UCSD-AML1 (cell line): ENCODE results near the gene CPA5.
"Not testable (repeated sequence)": the region's sequence is repeated elsewhere in the genome, so short reads cannot be mapped to it uniquely, and the experiment has no call there.

Source experiments
- DNase-seq: peaks from one replicate; lab custom pipeline; 2025; ENCODE audit not compliant: unreplicated experiment; lab: John Stamatoyannopoulos, UW

CPA5 gene

GRCh38 chr7:130344271-130344866 lies at the start of gene CPA5:
Gene CPA5, plus strand, starts transcription at chr7:130344816. Its CDS starts 1,670 bp downstream, at chr7:130346486.
- no peak for DNase-seq

- no peak for DNase-seq
Measured at GRCh38 chr7:130296221-130296951, 48.2 kb upstream of the CPA5 start.

- no peak for DNase-seq
Measured at GRCh38 chr7:130297628-130298543, 46.7 kb upstream of the CPA5 start.

GRCh38 chr7:130298544-130299326 lies 45.9 kb upstream of the CPA5 start:
- DNase-seq = no peak

- DNase-seq = no peak
Measured at GRCh38 chr7:130299866-130300265, 44.8 kb upstream of the CPA5 start.

- DNase-seq = no peak
Measured at GRCh38 chr7:130301501-130302020, 43.1 kb upstream of the CPA5 start.

GRCh38 chr7:130302649-130303048 lies 42.0 kb upstream of the CPA5 start:
- no peak for DNase-seq

- no peak for DNase-seq
Measured at GRCh38 chr7:130303127-130303526, 41.5 kb upstream of the CPA5 start.

- DNase-seq = no peak
Measured at GRCh38 chr7:130303551-130303950, 41.1 kb upstream of the CPA5 start.

GRCh38 chr7:130303982-130304381 lies 40.6 kb upstream of the CPA5 start:
- DNase-seq = no peak

- no peak for DNase-seq
Measured at GRCh38 chr7:130304878-130305277, 39.7 kb upstream of the CPA5 start.

- no peak for DNase-seq
Measured at GRCh38 chr7:130305433-130306042, 39.1 kb upstream of the CPA5 start.

- DNase-seq = no peak
Measured at GRCh38 chr7:130309986-130310385, 34.6 kb upstream of the CPA5 start.

GRCh38 chr7:130314305-130314704 lies 30.3 kb upstream of the CPA5 start:
- no peak for DNase-seq

- no peak for DNase-seq
Measured at GRCh38 chr7:130319541-130319940, 25.1 kb upstream of the CPA5 start.

GRCh38 chr7:130321542-130322229 lies 22.9 kb upstream of the CPA5 start:
- not testable (repeated sequence) for DNase-seq

GRCh38 chr7:130322615-130323014 lies 22.0 kb upstream of the CPA5 start:
- no peak for DNase-seq

- DNase-seq = no peak
Measured at GRCh38 chr7:130324306-130324943, 20.2 kb upstream of the CPA5 start.

- no peak for DNase-seq
Measured at GRCh38 chr7:130329681-130330080, 14.9 kb upstream of the CPA5 start.
